Gastrocnemius medialis (tissue), 4 donors: Measurements from ENCODE around the gene OR51B4. TPM values are rescaled to one million over a fixed set of nuclear protein-coding genes. Genes with fewer than 3 reads are reported as not detected.

Source experiments
- ATAC-seq, 2 donors: fragments of 150-250 bp; one replicate each; pipeline ENCODE4 v1.9.1; 2016
- DNase-seq, 2 donors: peaks; one replicate each; pipeline ENCODE4 v3.0.0-alpha.2; 2019
- H3K27ac ChIP-seq, 4 donors: fragments of 200-600 bp; sonication (generic); 1 replicate in 1 of 4; 2 replicates in 3 of 4; pipeline ENCODE4 v1.5.1; 2016 to 2018; ENCODE audit warnings: mild to moderate bottlenecking in 2 of 4, moderate library complexity in 1 of 4
- H3K27me3 ChIP-seq, 3 donors: fragments of 200-600 bp; sonication (generic) in 2 of 3; 1 replicate in 1 of 3; 2 replicates in 2 of 3; pipeline versions ENCODE4 v1.5.1 to v1.6.0; 2016 to 2019; ENCODE audit warnings: mild to moderate bottlenecking in 1 of 3, moderate library complexity in 1 of 3
- H3K36me3 ChIP-seq, 2 donors: fragments of 200-600 bp; sonication (generic) in 1 of 2; one replicate each; pipeline ENCODE4 v1.5.1; 2017 to 2018
- H3K4me1 ChIP-seq, 2 donors: fragments of 200-600 bp; sonication (generic) in 1 of 2; one replicate each; pipeline ENCODE4 v1.5.1; 2016 to 2017; ENCODE audit warnings: mild to moderate bottlenecking in 2 of 2
- H3K4me3 ChIP-seq, 4 donors: fragments of 200-600 bp; sonication (generic) in 3 of 4; 1 replicate in 1 of 4; 2 replicates in 3 of 4; pipeline ENCODE4 v1.5.1; 2016 to 2019; ENCODE audit warnings: mild to moderate bottlenecking in 2 of 4
- H3K9me3 ChIP-seq, 3 donors: fragments of 200-600 bp; sonication (generic) in 2 of 3; 1 replicate in 1 of 3; 2 replicates in 2 of 3; pipeline ENCODE4 v1.5.1; 2016 to 2019
- POLR2A ChIP-seq, 2 donors: fragments of 450-650 bp; IDR thresholded peaks; one replicate each; pipeline ENCODE4 v1.6.1; 2017; ENCODE audit warnings: antibody characterized with exemption in 2 of 2, mild to moderate bottlenecking in 2 of 2, moderate library complexity in 2 of 2
- in situ Hi-C, 4 donors: fragments of 200-750 bp; cut with MboI; loops; one replicate each; pipeline versions ENCODE4 v1.15.0 to v1.8.0; 2017; ENCODE audit warnings: low sequenced_read_pairs in 4 of 4
- intact Hi-C: fragments of 100-400 bp; cut with DNase I; formaldehyde crosslinking; loops from one replicate; pipeline ENCODE4 v1.15.1; 2023; ENCODE audit warnings: low total_unique reads
- total RNA-seq, 4 donors: library from RNA; depleted of rRNA; stranded (reverse); fragments of >200 nt; gene quantifications; one replicate each; pipeline versions ENCODE4 v1.1.0 to v1.2.3, GENCODE V29; 2016
- TF ChIP-seq, protein P1 (sequence below), 5 experiments: fragments of 450-650 bp in 3 of 5; fragments of 200-600 bp in 2 of 5; sonication (generic) in 2 of 5; IDR thresholded peaks in 4 of 5; conservative IDR thresholded peaks in 1 of 5; 1 replicate in 4 of 5; 2 replicates in 1 of 5; pipeline ENCODE4 v1.5.1; 2016 to 2019; ENCODE audit warnings: antibody characterized with exemption in 5 of 5, mild to moderate bottlenecking in 3 of 5, moderate library complexity in 3 of 5

Gene OR51B4
- total RNA-seq, 4 donors from 2014 or later: not detected

DNA sequence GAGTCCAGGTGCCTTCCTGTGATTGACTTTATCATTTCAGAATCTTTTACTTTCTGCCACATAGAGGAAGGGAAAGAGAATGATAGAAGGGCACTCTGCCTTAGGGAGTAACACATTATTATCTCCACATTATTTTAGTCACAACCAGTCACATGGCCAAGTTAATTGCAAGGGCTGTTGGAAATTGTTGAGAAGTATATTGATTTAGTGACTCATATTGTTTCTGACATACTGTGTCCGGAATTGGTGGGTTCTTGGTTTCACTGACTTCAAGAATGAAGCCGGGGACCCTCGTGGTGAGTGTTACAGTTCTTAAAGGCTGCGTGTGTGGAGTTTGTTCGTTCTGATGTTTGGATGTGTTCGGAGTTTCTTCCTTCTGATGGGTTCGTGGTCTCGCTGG lies 8.7 kb downstream of the OR51B4 start:
- Histone ChIP-seq H3K4me1 (no peaks in the 10 kb centered on the region), H3K27me3 (no peaks in the 10 kb centered on the region), H3K4me3 (no peak overlapping the region), H3K27ac (no peak overlapping the region), H3K36me3 (no peaks in the 10 kb centered on the region), H3K9me3 (no peaks in the 10 kb centered on the region)
- no peak for ATAC-seq
- intact Hi-C loops: no loop called here
- in situ Hi-C loops: no loop called here
- DNase-seq: no peak
- TF ChIP-seq, protein P1, sequence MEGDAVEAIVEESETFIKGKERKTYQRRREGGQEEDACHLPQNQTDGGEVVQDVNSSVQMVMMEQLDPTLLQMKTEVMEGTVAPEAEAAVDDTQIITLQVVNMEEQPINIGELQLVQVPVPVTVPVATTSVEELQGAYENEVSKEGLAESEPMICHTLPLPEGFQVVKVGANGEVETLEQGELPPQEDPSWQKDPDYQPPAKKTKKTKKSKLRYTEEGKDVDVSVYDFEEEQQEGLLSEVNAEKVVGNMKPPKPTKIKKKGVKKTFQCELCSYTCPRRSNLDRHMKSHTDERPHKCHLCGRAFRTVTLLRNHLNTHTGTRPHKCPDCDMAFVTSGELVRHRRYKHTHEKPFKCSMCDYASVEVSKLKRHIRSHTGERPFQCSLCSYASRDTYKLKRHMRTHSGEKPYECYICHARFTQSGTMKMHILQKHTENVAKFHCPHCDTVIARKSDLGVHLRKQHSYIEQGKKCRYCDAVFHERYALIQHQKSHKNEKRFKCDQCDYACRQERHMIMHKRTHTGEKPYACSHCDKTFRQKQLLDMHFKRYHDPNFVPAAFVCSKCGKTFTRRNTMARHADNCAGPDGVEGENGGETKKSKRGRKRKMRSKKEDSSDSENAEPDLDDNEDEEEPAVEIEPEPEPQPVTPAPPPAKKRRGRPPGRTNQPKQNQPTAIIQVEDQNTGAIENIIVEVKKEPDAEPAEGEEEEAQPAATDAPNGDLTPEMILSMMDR (IDR thresholded peaks at IDR 0.05 in 4 of 5, conservative IDR thresholded peaks at IDR 0.05 in 1 of 5): no peak
- TF ChIP-seq POLR2A (IDR thresholded peaks at IDR 0.05): no peak

DNA sequence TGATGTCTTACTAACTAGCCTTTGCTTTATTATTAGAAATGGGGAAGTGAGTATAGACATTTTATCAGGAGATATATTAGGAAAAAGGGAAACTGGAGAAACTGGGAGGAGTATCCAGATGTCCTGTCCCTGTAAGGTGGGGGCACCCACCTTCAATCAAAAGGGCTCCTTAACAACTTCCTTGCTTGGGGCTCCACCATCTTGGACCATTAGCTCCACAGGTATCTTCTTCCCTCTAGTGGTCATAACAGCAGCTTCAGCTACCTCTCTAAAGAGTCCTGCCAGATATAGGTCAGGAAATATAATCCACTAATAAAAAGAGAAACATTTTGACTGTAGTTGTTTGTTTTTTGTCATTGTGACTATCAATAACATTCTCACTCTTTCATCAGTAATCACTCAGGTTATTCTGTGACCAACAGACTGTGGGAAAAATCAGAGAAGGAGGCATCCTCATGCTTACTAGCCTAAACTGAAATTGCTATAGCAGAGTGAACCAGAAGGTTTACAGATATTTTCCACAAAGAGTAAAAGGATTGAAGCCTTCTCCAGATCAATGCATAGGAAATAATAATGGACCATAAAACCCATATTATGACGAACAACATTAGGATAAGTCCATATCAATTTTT lies 10.4 kb downstream of the OR51B4 start:
- ATAC-seq (no peak), DNase-seq (no peak)
- in situ Hi-C loops (no loop called here), intact Hi-C loops (no loop called here)
- H3K36me3 ChIP-seq: no peaks in the 10 kb centered on the region
- TF ChIP-seq, protein P1 (IDR thresholded peaks at IDR 0.05 in 4 of 5, conservative IDR thresholded peaks at IDR 0.05 in 1 of 5): no peak
- TF ChIP-seq POLR2A (IDR thresholded peaks at IDR 0.05): no peak
- H3K4me1 ChIP-seq: no peaks in the 10 kb centered on the region
- H3K27me3 ChIP-seq: no peaks in the 10 kb centered on the region
- no peak overlapping the region for H3K27ac ChIP-seq
- H3K4me3 ChIP-seq: no peak overlapping the region
- H3K9me3 ChIP-seq: no peaks in the 10 kb centered on the region

DNA sequence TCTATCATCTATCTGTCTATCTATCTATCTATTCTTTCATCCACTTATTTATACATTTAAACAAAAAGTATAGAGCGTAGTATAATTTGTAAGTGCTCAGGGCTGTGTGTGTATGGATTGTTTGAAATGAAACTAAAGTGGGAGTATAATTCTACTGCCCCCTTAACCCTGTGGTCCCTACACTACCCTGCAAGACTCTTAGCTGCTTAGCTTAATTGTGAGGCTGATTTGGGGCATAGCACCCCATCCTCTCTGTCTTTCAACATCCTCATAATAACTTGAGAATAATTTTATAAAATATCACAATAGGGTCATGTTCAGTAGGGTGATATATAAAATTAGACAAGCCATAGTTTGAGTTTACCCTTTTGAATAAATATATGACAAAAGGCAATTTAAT lies 11.6 kb downstream of the OR51B4 start:
- Histone ChIP-seq H3K27me3 (no peaks in the 10 kb centered on the region), H3K4me1 (no peaks in the 10 kb centered on the region), H3K4me3 (no peak overlapping the region), H3K36me3 (no peaks in the 10 kb centered on the region), H3K9me3 (no peaks in the 10 kb centered on the region), H3K27ac (no peak overlapping the region)
- intact Hi-C loops (no loop called here), in situ Hi-C loops (no loop called here)
- DNase-seq (no peak), ATAC-seq (no peak)
- TF ChIP-seq POLR2A (IDR thresholded peaks at IDR 0.05): no peak
- TF ChIP-seq, protein P1 (IDR thresholded peaks at IDR 0.05 in 4 of 5, conservative IDR thresholded peaks at IDR 0.05 in 1 of 5): no peak

DNA sequence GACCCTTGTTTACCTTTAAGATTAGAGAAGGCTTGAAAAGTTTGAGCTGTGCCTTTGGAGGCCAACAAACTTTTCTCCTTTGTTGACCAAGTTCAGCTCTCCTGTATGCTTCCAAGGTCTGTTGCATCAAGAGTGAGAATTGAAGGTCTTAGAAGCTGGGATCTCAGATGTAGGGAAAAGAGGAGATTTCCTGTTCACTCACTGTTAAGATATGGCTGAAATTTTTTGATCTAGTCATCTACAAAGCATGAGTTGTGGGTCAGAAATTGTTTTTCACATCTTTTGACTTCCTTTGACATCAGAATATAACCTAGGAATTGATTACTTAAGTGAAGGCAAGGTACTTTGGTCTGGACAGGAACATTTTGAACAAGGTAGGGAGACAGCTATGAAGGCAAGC lies 12.1 kb downstream of the OR51B4 start:
- H3K27ac ChIP-seq: no peak overlapping the region
- no peak for DNase-seq
- H3K4me1 ChIP-seq: no peaks in the 10 kb centered on the region
- intact Hi-C loops (no loop called here), in situ Hi-C loops (no loop called here)
- no peak overlapping the region for H3K4me3 ChIP-seq
- no peaks in the 10 kb centered on the region for H3K9me3 ChIP-seq
- no peak for ATAC-seq
- no peaks in the 10 kb centered on the region for H3K36me3 ChIP-seq
- no peaks in the 10 kb centered on the region for H3K27me3 ChIP-seq
- TF ChIP-seq POLR2A (IDR thresholded peaks at IDR 0.05): no peak
- TF ChIP-seq, protein P1 (IDR thresholded peaks at IDR 0.05 in 4 of 5, conservative IDR thresholded peaks at IDR 0.05 in 1 of 5): no peak
